ENCODE data around the gene CNOT11.

CNOT11 gene

DNA sequence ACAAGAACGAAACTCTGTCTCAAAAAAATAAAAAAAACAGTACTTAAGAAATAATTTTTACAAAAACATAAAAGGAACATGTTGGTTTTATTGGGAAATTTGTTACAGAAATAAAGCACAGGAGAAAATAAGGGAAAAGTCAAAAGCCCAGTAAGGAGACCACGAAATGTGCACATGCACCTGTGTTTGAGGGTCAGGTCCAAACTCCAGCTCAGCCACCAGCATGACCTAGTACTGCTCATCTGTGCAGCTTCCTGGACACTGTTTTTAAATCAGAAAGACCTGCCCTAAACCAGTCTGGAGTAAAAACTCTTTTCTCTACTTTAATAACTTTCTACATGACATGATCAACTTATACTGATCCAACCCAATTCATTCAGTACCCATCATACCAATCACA, 34.6 kb downstream of the CNOT11 start:
- no peaks in the 10 kb centered on the region for H3K27me3 Mint-ChIP-seq
- H3K4me1 Mint-ChIP-seq: peaks cover 9% of the 10 kb centered on the region
- H3K9me3 Mint-ChIP-seq: no peaks in the 10 kb centered on the region
- ATAC-seq (no peak), DNase-seq (no peak)
- no peak overlapping the region for H3K27ac Mint-ChIP-seq
- no peak overlapping the region for H3K4me3 Mint-ChIP-seq

DNA sequence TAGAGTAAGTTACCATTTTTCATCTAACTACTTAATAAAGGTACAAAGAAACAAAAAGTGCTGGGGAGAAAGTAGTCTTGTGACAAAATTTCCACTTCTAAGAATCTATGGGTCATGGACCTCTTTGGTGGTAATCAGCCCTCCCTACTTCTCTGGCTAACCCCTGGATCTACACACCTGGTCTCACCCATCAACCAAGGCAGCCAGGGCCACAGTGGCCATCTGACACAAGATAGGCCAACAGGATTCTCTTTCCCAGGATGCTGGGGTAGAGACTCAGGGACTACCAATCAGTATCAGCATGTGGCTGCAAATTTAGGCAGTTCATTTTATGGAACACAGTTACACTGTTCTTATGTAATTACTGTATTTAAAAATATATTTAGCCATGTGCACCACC, 38.0 kb downstream of the CNOT11 start:
- H3K4me3 Mint-ChIP-seq: no peak overlapping the region
- H3K9me3 Mint-ChIP-seq: no peaks in the 10 kb centered on the region
- DNase-seq (no peak), ATAC-seq (no peak)
- no peak overlapping the region for H3K27ac Mint-ChIP-seq
- no peaks in the 10 kb centered on the region for H3K27me3 Mint-ChIP-seq
- H3K4me1 Mint-ChIP-seq: peaks cover 10% of the 10 kb centered on the region

DNA sequence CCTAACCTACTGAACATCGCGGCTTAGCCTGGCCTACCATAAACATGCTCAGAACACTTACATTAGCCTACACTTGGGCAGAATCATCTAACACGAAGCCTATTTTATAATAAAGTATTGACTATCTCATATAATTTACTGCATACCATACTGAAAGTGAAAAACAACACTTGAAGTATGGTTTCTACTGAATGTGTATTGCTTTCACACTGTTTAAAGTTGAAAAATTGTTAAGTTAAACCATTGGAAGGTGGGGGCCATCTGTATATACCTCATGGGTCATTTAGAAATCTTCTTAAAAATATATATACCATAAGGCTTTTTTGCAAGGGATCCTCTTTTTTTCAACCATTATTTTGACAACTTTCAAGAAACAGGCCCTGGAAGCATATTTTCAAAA, 39.3 kb downstream of the CNOT11 start:
- no peak overlapping the region for H3K27ac Mint-ChIP-seq
- ATAC-seq (no peak), DNase-seq (no peak)
- no peaks in the 10 kb centered on the region for H3K27me3 Mint-ChIP-seq
- H3K9me3 Mint-ChIP-seq: no peaks in the 10 kb centered on the region
- no peak overlapping the region for H3K4me3 Mint-ChIP-seq
- H3K4me1 Mint-ChIP-seq: peaks cover 21% of the 10 kb centered on the region

DNA sequence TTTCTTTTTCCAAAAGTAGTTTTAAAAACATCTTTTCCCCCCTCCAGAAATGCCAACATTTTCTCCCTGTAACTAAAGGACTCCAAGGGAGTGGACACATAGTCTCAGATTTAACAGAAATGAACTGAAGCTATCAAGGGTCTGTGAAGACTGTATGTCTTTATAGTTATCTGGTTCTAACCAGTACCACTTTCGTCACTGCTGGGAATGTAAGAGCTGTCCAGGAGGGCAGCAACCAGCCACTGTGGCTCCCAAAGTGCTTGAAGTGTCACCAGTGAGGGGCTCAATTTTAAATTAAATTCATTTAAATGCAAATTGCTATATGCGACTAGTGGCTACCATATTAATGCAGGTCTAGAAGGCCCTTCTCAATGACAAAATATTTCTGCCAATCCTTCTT, 40.9 kb downstream of the CNOT11 start:
- Mint-ChIP-seq H3K9me3 (no peaks in the 10 kb centered on the region), H3K4me1 (peaks cover 36% of the 10 kb centered on the region), H3K4me3 (no peak overlapping the region), H3K27me3 (no peaks in the 10 kb centered on the region), H3K27ac (no peak overlapping the region)
- no peak for DNase-seq
- no peak for ATAC-seq

DNA sequence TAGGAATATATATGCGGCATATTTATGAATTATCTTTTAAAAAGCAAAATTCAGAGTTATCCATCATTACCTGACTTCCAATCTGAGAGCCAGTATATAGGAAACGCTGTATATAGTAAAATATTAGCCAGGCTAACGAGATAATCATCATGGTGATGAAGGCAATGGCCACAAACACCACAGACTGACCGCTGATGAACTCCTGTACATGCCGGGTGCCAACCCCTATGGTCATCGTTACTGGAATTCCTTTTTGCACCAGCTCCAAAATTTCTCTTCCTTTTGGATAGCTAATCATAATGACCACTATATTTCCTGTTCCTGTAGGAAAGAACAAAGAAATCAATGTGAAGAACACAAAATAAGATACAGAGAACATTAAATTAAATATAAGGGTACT, 42.2 kb downstream of the CNOT11 start:
- ATAC-seq: no peak
- Mint-ChIP-seq H3K27me3 (no peaks in the 10 kb centered on the region), H3K4me1 (peaks cover 50% of the 10 kb centered on the region), H3K27ac (no peak overlapping the region), H3K4me3 (no peak overlapping the region), H3K9me3 (no peaks in the 10 kb centered on the region)
- DNase-seq: no peak

DNA sequence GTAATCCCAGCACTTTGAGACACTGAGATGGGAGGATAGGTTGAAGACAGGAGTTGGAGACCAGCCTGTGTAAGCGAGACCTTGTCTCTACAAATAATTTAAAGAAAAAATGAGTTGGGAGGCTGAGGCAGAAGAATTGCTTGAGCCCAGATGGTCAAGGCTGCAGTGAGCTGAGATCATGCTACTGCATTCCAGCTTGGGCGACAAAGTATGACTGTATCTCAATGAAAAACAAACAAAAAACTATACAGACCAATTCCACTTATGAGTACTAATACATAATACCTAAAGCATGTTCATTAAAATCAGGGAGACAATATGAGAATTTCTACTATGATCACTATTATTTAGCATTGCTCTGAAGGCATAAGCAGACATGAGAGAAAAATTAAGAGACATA, 43.2 kb downstream of the CNOT11 start:
- Mint-ChIP-seq H3K9me3 (no peaks in the 10 kb centered on the region), H3K4me1 (peaks cover 60% of the 10 kb centered on the region), H3K4me3 (no peak overlapping the region), H3K27ac (no peak overlapping the region), H3K27me3 (no peaks in the 10 kb centered on the region)
- ATAC-seq (no peak), DNase-seq (no peak)

DNA sequence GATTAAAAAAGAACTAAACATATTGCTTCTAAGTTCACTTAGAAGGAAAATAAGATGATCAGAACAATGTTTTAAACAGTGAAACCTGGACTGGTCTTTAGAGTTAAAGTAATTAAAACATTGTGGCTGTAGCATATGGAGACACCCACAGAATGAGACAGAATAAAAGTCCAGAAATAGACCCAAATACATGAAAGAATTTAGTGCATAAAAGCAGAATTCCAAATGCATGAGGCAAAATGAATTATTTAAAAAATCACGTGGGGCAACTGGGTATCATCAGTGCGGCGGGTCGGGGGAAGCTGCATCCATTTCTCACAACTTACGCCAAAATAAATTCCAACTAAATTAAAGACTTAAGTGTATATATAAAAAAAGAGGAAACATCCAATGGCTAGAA, 43.7 kb downstream of the CNOT11 start:
- Mint-ChIP-seq H3K27ac (no peak overlapping the region), H3K4me3 (no peak overlapping the region), H3K9me3 (no peaks in the 10 kb centered on the region), H3K27me3 (no peaks in the 10 kb centered on the region), H3K4me1 (peaks cover 65% of the 10 kb centered on the region)
- DNase-seq (no peak), ATAC-seq (no peak)

DNA sequence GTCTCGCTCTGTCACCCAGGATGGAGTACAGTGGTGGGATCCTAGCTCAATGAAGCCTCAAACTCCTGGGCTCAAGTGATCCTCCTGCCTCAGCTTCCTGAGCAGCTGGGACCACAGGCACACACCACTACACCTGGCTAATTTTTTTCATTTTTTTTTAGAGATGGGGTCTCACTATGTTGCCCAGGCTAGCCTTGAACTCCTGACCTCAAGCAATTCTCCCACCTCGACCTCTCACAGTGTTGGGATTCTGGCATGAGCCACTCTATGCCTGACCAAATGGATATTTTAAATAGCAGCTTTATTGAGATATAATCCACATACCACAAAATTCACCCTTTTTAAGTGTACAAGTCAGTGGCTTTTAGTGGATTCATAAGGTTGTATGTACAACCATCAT, 44.7 kb downstream of the CNOT11 start:
- no peak for DNase-seq
- H3K4me1 Mint-ChIP-seq: peaks cover 73% of the 10 kb centered on the region

DNA sequence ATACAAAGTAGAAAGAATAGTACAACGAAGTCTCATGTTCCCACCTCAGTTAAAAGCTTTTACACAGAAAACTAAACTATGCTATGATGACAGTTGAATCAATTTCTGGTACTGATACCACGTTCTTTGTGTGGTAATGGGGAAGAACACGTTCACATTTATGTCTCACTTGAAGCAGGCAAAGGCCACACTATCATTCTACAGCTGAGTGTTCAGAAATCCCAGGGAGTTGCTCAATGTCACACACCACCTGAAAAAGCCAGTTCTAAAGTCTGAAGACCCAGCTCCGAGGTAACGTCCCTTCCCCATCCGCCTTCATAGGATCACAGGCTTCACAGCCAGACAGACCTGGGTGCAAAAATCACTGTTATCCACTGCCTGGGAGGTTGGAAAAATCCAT, 46.9 kb downstream of the CNOT11 start:
- H3K9me3 Mint-ChIP-seq: no peaks in the 10 kb centered on the region
- peaks cover 85% of the 10 kb centered on the region for H3K4me1 Mint-ChIP-seq
- H3K4me3 Mint-ChIP-seq: peak overlapping the region in 1 of 2 donors; percentile 1
- ATAC-seq (peak; percentile 53), DNase-seq (no peak)
- H3K27ac Mint-ChIP-seq: peak overlapping the region in 1 of 2 donors; percentile 67
- H3K27me3 Mint-ChIP-seq: no peaks in the 10 kb centered on the region

More for the DNA sequence above, 44.7 kb downstream of the CNOT11 start:
- Mint-ChIP-seq H3K27ac (no peak overlapping the region), H3K27me3 (no peaks in the 10 kb centered on the region), H3K9me3 (no peaks in the 10 kb centered on the region), H3K4me3 (no peak overlapping the region)
- ATAC-seq: no peak

DNA sequence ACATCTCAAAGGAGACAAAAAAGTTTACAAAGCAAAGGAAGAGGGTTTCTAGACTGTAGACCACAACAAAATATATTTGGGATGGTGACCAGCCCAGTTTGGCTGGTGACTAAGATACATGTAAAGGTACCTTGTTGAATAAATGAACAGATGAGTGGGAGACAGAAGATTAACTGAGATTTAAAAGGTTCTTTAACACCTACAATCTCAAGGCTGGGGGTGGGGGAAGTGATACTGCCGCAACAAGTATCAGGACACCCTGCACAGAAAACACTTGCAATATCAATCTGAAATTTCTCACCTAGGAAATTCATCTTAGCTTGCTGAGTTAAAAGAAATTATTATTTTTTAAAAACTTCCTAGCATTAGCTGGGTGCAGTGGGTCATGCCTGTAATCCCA, 47.5 kb downstream of the CNOT11 start:
- Mint-ChIP-seq H3K4me1 (peaks cover 90% of the 10 kb centered on the region), H3K9me3 (no peaks in the 10 kb centered on the region), H3K27ac (peak overlapping the region in 1 of 2 donors; percentile 67), H3K27me3 (no peaks in the 10 kb centered on the region), H3K4me3 (peak overlapping the region; percentile 1 to 4)
- ATAC-seq: peak; percentile 61
- no peak for DNase-seq

DNA sequence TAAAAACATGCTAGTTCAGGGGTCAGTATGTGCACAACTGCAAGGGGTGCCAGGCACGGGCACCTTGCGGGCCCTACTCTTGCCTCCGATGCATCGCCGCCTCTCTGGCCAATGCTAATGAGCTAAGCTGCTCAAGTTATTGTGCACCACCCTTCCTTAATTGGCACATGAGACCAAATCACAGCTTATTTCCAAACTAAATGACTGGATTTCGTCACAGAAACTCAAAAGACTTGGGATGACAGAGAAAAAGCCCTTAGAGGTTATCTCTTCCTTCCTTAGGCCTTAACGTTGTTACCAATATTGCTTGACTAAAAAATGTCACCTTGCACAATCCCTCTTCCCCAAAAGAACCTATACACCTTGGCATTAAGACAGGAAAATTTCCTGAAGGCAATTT, 48.1 kb downstream of the CNOT11 start:
- Mint-ChIP-seq H3K4me1 (peaks cover 97% of the 10 kb centered on the region), H3K4me3 (peak overlapping the region; percentile 19 to 35), H3K27ac (no peak overlapping the region), H3K9me3 (no peaks in the 10 kb centered on the region), H3K27me3 (no peaks in the 10 kb centered on the region)
- ATAC-seq: no peak
- DNase-seq: no peak

DNA sequence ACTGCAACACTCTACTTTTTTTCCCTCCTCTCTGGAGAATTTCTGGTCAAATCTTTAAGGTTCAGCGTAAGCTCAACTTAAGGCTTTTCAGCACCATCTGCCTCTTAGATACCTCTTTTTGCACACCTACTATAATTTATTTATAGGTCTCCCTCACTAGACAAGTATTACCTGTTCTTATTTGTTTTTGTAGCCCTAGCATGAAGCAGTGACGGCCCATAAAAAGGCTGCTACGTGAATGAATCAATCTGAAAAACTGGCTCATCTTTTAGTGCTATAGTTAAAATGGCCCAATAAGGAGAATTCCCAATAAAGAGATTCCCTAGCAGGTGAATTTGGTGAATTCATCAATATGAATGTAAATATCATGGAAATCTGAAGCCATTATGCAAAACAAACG, 49.3 kb downstream of the CNOT11 start:
- H3K9me3 Mint-ChIP-seq: no peaks in the 10 kb centered on the region
- ATAC-seq (no peak), DNase-seq (no peak)
- peaks cover 94% of the 10 kb centered on the region for H3K4me1 Mint-ChIP-seq
- no peaks in the 10 kb centered on the region for H3K27me3 Mint-ChIP-seq
- no peak overlapping the region for H3K4me3 Mint-ChIP-seq
- H3K27ac Mint-ChIP-seq: no peak overlapping the region

DNA sequence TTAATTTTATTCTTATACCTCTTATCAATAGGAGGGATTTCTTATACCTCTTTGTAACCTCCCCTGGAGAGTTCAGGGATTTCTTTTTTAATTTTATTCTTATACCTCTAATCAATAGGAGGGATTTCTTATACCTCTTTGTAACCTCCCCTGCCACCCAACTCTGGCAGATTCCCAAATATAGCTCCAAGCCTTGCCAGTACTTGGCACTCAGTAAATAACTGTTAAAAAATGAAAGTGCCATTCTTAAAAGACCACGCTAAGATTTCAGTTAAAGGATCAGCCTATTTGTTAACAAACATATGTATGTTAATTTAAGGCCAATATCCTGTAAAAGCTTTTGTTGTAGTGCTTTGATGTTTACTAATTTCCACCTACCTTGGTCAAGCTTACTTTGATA, 51.0 kb downstream of the CNOT11 start:
- no peaks in the 10 kb centered on the region for H3K9me3 Mint-ChIP-seq
- no peak overlapping the region for H3K27ac Mint-ChIP-seq
- H3K27me3 Mint-ChIP-seq: no peaks in the 10 kb centered on the region
- no peak for ATAC-seq
- DNase-seq: no peak
- H3K4me1 Mint-ChIP-seq: peaks cover 79% of the 10 kb centered on the region
- H3K4me3 Mint-ChIP-seq: no peak overlapping the region

DNA sequence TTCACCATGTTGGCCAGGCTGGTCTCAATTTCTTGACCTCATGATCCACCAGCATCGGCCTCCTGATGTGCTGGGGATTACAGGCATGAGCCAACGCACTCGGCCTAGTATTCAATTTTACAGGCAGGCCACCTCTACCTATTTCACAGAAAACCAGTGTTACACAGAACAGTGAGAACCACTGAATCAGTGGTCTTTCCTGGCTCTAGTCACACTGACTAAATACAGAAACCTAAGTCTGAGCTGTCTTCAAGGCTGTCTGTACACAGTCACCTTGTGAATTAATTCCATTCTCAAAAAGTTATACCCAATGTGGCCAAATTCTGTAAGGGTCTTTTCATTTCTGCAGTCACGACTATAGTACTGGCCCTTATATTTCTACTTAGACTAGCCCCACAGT, 52.3 kb downstream of the CNOT11 start:
- no peaks in the 10 kb centered on the region for H3K27me3 Mint-ChIP-seq
- H3K4me1 Mint-ChIP-seq: peaks cover 79% of the 10 kb centered on the region
- H3K9me3 Mint-ChIP-seq: no peaks in the 10 kb centered on the region
- no peak for DNase-seq
- H3K4me3 Mint-ChIP-seq: peak overlapping the region; percentile 94 to 98
- no peak overlapping the region for H3K27ac Mint-ChIP-seq
- ATAC-seq: peak; percentile 45

DNA sequence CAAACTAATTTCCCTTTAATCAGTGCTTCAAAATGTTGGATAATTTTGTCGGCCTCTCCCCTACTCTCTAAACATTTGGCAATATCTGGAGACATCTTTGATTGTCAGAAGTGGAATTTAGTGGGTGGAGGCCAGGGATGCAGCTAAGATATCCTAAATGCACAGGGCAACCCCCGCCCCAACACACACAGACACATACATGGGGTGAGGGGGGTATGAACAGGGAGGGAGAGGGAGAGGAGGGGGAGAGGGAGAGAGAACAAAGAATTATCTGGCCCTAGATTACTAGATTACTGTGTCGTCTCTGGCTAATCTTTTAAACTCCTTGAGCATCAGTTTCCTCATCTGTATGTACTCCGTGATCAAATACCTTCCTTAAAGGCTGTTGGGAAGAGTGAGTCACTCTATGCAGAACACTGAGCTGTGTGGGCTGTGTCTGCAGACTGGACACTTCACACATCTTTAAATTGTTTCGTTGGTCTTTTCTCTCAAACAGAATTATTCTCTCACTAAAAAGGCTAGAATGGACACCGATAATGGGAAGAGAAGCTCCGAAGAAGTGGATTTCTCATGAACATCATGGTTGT, 52.9 kb downstream of the CNOT11 start:
- no peaks in the 10 kb centered on the region for H3K27me3 Mint-ChIP-seq
- H3K9me3 Mint-ChIP-seq: no peaks in the 10 kb centered on the region
- ATAC-seq (no peak), DNase-seq (no peak)
- peaks cover 79% of the 10 kb centered on the region for H3K4me1 Mint-ChIP-seq
- H3K4me3 Mint-ChIP-seq: peak overlapping the region; percentile 94 to 98
- H3K27ac Mint-ChIP-seq: peak overlapping the region in 1 of 2 donors; percentile 59

DNA sequence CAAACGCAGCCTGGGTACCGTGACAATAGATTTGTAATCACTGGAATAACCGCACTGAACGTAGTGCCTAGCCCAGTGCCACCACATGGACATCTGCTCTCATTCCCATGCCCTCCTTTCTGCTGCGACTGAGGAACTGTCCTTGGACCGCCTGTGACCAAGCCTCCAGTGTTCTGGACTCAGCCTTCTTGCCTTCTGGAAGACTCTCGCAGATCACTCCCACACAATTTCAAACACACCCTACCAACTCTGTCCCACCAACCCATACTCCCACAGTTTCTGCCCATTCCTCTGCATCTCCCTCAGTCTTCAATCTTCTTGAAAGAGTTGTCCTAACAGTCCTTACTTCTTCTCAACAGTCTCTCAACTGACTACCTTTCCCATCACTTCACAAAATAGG, 53.7 kb downstream of the CNOT11 start:
- no peaks in the 10 kb centered on the region for H3K27me3 Mint-ChIP-seq
- H3K4me1 Mint-ChIP-seq: peaks cover 79% of the 10 kb centered on the region
- H3K27ac Mint-ChIP-seq: peak overlapping the region; percentile 96
- peak overlapping the region; percentile 94 to 98 for H3K4me3 Mint-ChIP-seq
- ATAC-seq: peak; percentile 0
- no peaks in the 10 kb centered on the region for H3K9me3 Mint-ChIP-seq
- DNase-seq: peak in 1 of 2 donors; percentile 18

DNA sequence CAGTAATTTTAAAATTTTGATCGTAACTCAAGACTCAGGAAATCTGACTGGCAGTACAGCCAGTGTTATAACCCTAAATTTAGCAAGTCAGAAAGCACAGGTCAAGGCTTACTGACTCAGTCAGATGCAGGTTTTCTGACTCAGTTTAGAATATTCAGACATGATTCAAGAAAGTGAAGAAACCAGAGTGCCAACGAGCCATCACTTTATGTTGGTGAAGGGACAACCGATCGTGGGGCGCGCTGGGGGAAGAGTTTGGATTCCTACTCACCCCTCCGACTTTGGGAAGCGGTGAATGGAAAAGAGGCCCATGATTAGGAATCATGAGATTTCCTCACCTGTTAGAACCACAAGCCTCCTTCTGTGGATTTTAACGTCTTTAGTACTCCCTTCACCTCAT, 54.8 kb downstream of the CNOT11 start:
- Mint-ChIP-seq H3K4me1 (peaks cover 72% of the 10 kb centered on the region), H3K27me3 (no peaks in the 10 kb centered on the region), H3K9me3 (no peaks in the 10 kb centered on the region), H3K27ac (peak overlapping the region; percentile 94 to 96), H3K4me3 (peak overlapping the region; percentile 94 to 98)
- DNase-seq (no peak), ATAC-seq (peak; percentile 13)

Data from stimulated activated naive CD8-positive, alpha-beta T cell treated with anti-CD3 and anti-CD28 coated beads, Interleukin-15, amount 100 ng/mL, for 72 hours (primary cell).